ENCODE results near the gene CNTN5. TPM values are rescaled to one million over a fixed set of nuclear protein-coding genes. Genes with fewer than 3 reads are reported as not detected.
"Not testable (repeated sequence)": the region's sequence is repeated elsewhere in the genome, so short reads cannot be mapped to it uniquely, and the experiment has no call there.

CNTN5 gene
- polyA plus RNA-seq, 10 donors, result 1.7 to 5.6 (median 3.6) TPM

GRCh38 chr11:99271527-99271926 is 250.8 kb downstream of the CNTN5 start:
- DNase-seq, result no peak

GRCh38 chr11:99275521-99275920 is 254.8 kb downstream of the CNTN5 start:
- DNase-seq, result no peak

GRCh38 chr11:99277281-99277680 is 256.5 kb downstream of the CNTN5 start:
- DNase-seq, result no peak

GRCh38 chr11:99279266-99279665 is 258.5 kb downstream of the CNTN5 start:
- no peak for DNase-seq

- no peak for DNase-seq
Observed at GRCh38 chr11:99281331-99281730, 260.6 kb downstream of the CNTN5 start.

- not testable (repeated sequence) for DNase-seq
Observed at GRCh38 chr11:99297925-99298324, 277.2 kb downstream of the CNTN5 start.

- no peak for DNase-seq
Observed at GRCh38 chr11:99307510-99308088, 286.9 kb downstream of the CNTN5 start.

GRCh38 chr11:99311870-99312269 is 291.1 kb downstream of the CNTN5 start:
- no peak for DNase-seq

GRCh38 chr11:99316776-99317520 is 296.2 kb downstream of the CNTN5 start:
- peak; percentile 23 to 38 (median 33) for DNase-seq

GRCh38 chr11:99320769-99321290 is 300.1 kb downstream of the CNTN5 start:
- no peak for DNase-seq

GRCh38 chr11:99325847-99326246 is 305.1 kb downstream of the CNTN5 start:
- peak; percentile 10 to 52 (median 23) for DNase-seq

- DNase-seq, result no peak
Observed at GRCh38 chr11:99327066-99327465, 306.3 kb downstream of the CNTN5 start.

- no peak for DNase-seq
Observed at GRCh38 chr11:99327527-99327926, 306.8 kb downstream of the CNTN5 start.

- no peak for DNase-seq
Observed at GRCh38 chr11:99333621-99334020, 312.9 kb downstream of the CNTN5 start.

- DNase-seq, result no peak
Observed at GRCh38 chr11:99343117-99343516, 322.4 kb downstream of the CNTN5 start.

- DNase-seq, result peak in 1 of 3 donors; percentile 43
Observed at GRCh38 chr11:99349151-99349673, 328.5 kb downstream of the CNTN5 start.

- DNase-seq, result peak in 1 of 3 donors; percentile 5
Observed at GRCh38 chr11:99351624-99352023, 330.9 kb downstream of the CNTN5 start.

- DNase-seq, result peak; percentile 27 to 54 (median 31)
Observed at GRCh38 chr11:99352642-99353041, 331.9 kb downstream of the CNTN5 start.

GRCh38 chr11:99366546-99366945 is 345.8 kb downstream of the CNTN5 start:
- no peak for DNase-seq

GRCh38 chr11:99368583-99368982 is 347.8 kb downstream of the CNTN5 start:
- peak in 1 of 3 donors; percentile 22 for DNase-seq

GRCh38 chr11:99370549-99371216 is 349.9 kb downstream of the CNTN5 start:
- DNase-seq, result peak; percentile 36 to 56 (median 55)

- no peak for DNase-seq
Observed at GRCh38 chr11:99371257-99371656, 350.5 kb downstream of the CNTN5 start.
